Mucosa of descending colon (tissue), 3 donors: ENCODE measurements around the gene C19orf44. TPM values are rescaled to one million over a fixed set of nuclear protein-coding genes. Genes with fewer than 3 reads are reported as not detected.
A peak's percentile ranks its signal among the peaks of the same experiment; 100 is the strongest.

Experiments
- ATAC-seq: fragments of 200-7000 bp; cut with Tn5 transposase; one replicate; pipeline ENCODE4 v1.9.1; 2020; ENCODE audit warnings: mild to moderate bottlenecking, moderate library complexity
- DNase-seq, 3 donors: peaks; one replicate each; pipeline ENCODE4 v3.0.0-alpha.2; 2020
- H3K36me3 ChIP-seq: fragments of 200-600 bp; one replicate; pipeline ENCODE4 v1.8.0; 2021; ENCODE audit warnings: low read depth, mild to moderate bottlenecking
- H3K4me1 ChIP-seq: fragments of 200-600 bp; one replicate; pipeline ENCODE4 v1.8.0; 2021; ENCODE audit warnings: low read depth, mild to moderate bottlenecking
- H3K4me3 ChIP-seq: fragments of 200-600 bp; one replicate; pipeline ENCODE4 v1.8.0; 2021; ENCODE audit warnings: mild to moderate bottlenecking
- H3K9me3 ChIP-seq: fragments of 200-600 bp; one replicate; pipeline ENCODE4 v1.8.0; 2021; ENCODE audit warnings: mild to moderate bottlenecking
- intact Hi-C, 2 donors: fragments of 100-400 bp; cut with DNase I in 1 of 2; cut with micrococcal nuclease in 1 of 2; formaldehyde crosslinking; loops; one replicate each; pipeline versions ENCODE4 v1.11.0 to v1.11.1; 2022; cut with DNase I, micrococcal nuclease
- total RNA-seq, 3 donors: library from RNA; stranded (reverse); fragmentation: NEBNext Ultra II Directional in 2 of 3; extraction: Animal tissue kit (Norgen Biotek cat#: 25700) in 2 of 3; gene quantifications; one replicate each; pipeline versions ENCODE4 v1.2.1 to v1.2.4, GENCODE V29; 2021 to 2023
- TF ChIP-seq, protein P1 (sequence below): fragments of 200-600 bp; IDR thresholded peaks from one replicate; pipeline ENCODE4 v1.8.0; 2022; ENCODE audit warnings: antibody characterized with exemption, mild to moderate bottlenecking
- donor health status: DM: no; HTN: no; CAD: no; lungs with moderate emphysema.
- donor health status: DM: no; HTN: no; CAD: no.
- donor health status: DM: no; HTN: yes; CAD: no.

C19orf44 gene
- total RNA-seq, 3 donors from 2014 or later: 2.0 to 8.4 (median 2.3) TPM

DNA sequence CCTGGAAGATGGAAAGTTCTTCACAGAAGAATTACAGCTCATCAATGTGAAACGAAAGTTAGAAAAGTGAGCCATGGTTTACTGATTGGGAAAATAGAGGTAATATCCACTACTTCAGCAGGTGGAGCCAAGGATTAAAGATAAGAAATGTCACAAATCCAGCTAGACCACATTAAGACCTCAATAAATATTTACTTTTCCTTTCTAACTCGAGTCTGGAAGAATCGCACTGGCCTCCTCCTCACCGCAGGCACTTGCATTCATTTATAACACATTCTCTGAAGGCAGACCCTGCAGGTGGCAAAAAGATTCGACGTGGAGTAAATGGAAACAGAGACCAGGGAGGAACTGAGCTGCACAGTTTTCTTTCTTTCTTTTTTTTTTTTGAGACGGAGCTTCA is 68.6 kb downstream of the C19orf44 start:
- peak; percentile 53 for ATAC-seq

DNA sequence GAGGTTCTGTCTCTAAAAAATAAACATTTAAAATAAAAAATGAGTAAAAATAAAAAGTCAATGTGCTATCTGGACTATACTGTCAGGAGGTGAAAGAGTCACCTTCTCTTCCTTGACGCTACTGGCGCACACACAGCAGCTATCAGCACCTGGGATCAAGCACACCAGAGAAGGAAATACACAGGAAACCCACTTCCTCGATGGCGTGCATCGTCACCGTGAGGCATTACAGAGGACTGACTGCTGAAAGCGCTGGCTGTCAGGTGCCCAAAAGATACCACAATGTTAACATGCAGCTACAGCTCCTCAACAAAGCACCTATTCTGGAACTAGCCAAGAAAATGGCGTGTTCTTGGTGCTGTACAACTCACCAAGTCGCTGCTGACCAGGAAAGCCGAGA is 70.0 kb downstream of the C19orf44 start:
- DNase-seq: peak in 2 of 3 donors; percentile 53 to 78
- Histone ChIP-seq H3K4me1 (peaks cover 8% of the 10 kb centered on the region), H3K4me3 (no peak overlapping the region), H3K36me3 (no peaks in the 10 kb centered on the region), H3K9me3 (no peaks in the 10 kb centered on the region)
- peak; percentile 84 for ATAC-seq
- intact Hi-C loops: no loop called here
- TF ChIP-seq, protein P1, sequence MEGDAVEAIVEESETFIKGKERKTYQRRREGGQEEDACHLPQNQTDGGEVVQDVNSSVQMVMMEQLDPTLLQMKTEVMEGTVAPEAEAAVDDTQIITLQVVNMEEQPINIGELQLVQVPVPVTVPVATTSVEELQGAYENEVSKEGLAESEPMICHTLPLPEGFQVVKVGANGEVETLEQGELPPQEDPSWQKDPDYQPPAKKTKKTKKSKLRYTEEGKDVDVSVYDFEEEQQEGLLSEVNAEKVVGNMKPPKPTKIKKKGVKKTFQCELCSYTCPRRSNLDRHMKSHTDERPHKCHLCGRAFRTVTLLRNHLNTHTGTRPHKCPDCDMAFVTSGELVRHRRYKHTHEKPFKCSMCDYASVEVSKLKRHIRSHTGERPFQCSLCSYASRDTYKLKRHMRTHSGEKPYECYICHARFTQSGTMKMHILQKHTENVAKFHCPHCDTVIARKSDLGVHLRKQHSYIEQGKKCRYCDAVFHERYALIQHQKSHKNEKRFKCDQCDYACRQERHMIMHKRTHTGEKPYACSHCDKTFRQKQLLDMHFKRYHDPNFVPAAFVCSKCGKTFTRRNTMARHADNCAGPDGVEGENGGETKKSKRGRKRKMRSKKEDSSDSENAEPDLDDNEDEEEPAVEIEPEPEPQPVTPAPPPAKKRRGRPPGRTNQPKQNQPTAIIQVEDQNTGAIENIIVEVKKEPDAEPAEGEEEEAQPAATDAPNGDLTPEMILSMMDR: no peak

More for the DNA sequence above, 68.6 kb downstream of the C19orf44 start:
- no peak overlapping the region for H3K4me3 ChIP-seq
- no peak for DNase-seq
- H3K4me1 ChIP-seq: no peaks in the 10 kb centered on the region
- no peaks in the 10 kb centered on the region for H3K36me3 ChIP-seq
- no peaks in the 10 kb centered on the region for H3K9me3 ChIP-seq
- TF ChIP-seq, protein P1: no peak
- intact Hi-C loops: no loop called here

DNA sequence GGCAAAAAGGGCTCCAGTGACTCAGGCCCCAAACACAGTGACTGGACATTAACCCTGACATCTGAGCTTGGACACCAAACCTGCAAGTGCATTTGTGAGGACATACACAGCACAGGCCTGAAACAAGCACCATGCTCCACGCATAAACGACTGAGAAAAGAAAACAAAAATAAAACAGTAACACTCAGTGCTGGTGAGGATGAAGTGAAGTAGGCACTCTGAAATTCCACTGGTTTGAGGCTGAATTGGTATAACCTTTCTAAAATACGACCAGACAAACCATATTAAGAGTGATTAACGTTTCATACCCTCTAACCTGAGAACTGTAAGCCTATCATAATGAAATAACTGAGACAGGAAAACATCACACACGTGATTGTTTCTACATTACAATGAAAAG is 70.5 kb downstream of the C19orf44 start:
- TF ChIP-seq, protein P1: no peak
- Histone ChIP-seq H3K4me1 (peaks cover 11% of the 10 kb centered on the region), H3K9me3 (no peaks in the 10 kb centered on the region), H3K4me3 (no peak overlapping the region), H3K36me3 (no peaks in the 10 kb centered on the region)
- no peak for ATAC-seq
- DNase-seq: no peak
- intact Hi-C loops: no loop called here

DNA sequence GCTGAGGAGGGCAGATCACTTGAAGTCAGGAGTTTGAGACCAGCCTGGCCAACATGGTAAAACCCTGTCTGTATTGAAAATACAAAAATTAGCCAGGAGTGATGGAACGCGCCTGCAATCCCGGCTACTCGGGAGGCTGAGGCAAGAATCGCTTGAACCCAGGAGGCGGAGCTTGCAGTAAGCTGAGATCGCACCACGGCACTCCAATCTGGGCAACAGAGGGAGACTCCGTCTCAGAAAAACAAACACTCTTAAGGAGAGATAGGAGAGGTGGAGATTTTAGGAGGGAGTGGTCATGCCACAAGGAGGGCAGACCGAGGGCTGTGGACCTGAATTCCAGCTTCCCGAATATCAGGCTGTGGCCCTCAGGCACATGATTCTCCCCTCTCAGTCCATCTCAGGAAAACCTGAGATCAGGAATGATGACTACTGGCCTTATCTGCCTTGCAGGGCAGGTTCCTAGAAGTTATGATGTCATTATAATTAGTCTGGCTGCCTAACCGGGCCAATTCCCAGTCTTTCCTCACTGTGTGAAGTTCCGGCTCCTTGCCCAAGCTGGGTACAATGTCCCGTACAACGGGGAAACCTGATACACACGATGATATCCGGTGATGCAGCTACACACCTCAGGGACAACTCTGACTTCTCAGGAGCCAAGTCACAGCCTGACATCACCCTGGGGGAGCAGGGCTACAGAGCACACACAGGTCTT is 73.6 kb downstream of the C19orf44 start:
- no peak overlapping the region for H3K4me3 ChIP-seq
- DNase-seq: no peak
- intact Hi-C loops: no loop called here
- H3K9me3 ChIP-seq: no peaks in the 10 kb centered on the region
- H3K4me1 ChIP-seq: peaks cover 28% of the 10 kb centered on the region
- H3K36me3 ChIP-seq: no peaks in the 10 kb centered on the region
- TF ChIP-seq, protein P1: no peak
- ATAC-seq: no peak

Other genes with a start within 250 kb of the C19orf44 start
- 10 to 100 TPM in 2 of 3 donors, 1 to 10 TPM in 1; 8.1 to 29.5 (median 23.4) TPM for gene KLF2, start 171.6 kb upstream of the C19orf44 start, total RNA-seq
- 10 to 100 TPM; 36.8 to 49.8 (median 40.0) TPM for gene EPS15L1, start 24.4 kb upstream of the C19orf44 start, total RNA-seq
- not detected for gene CALR3, start 227 bp upstream of the C19orf44 start, total RNA-seq
- 10 to 100 TPM; 36.3 to 43.0 (median 38.8) TPM for gene CHERP, start 46.0 kb downstream of the C19orf44 start, total RNA-seq
- 10 to 100 TPM; 34.6 to 45.8 (median 44.0) TPM for gene SLC35E1, start 76.0 kb downstream of the C19orf44 start, total RNA-seq
- gene MED26, start 131.8 kb downstream of the C19orf44 start, total RNA-seq: 10 to 100 TPM; 10.8 to 12.0 (median 11.2) TPM
- 10 to 100 TPM; 61.2 to 88.8 (median 70.1) TPM for gene SMIM7, start 163.8 kb downstream of the C19orf44 start, total RNA-seq
- gene TMEM38A, start 164.7 kb downstream of the C19orf44 start, total RNA-seq: 1 to 10 TPM; 5.6 to 6.0 (median 5.8) TPM
- gene NWD1, start 223.5 kb downstream of the C19orf44 start, total RNA-seq: 1 to 10 TPM in 1 of 3 donors, under 1 TPM in 2; 0.32 to 1.2 (median 0.41) TPM